ENCODE measurements around the gene SHC1.
"Not testable (repeated sequence)": the region's sequence is repeated elsewhere in the genome, so short reads cannot be mapped to it uniquely, and the experiment has no call there.

The SHC1 gene

DNA sequence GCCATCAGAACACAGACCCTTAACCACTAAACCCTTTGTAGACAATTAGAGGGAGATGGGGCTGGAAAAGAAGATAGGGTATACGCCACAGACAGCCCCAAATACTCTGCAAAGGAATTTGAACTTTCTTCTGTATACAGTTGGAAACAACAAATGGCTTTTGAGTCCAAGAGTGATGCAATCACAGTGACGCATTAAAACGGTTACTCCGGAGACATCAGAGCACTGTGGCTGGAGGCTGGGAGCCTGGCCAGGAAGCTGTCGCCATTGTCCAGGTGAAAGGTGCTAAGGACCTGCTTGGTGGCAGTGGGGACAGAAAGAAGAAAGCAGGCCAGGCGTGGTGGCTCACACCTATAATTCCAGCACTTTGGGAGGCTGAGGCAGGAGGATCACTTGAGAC lies 16.8 kb upstream of the SHC1 start:
- DNase-seq (ENCODE audit: extremely low spot score) = no peak
- ChIA-PET CTCF (no interaction called here), POLR2A (interaction anchor here (1.1 to 1.9 kb wide), 2 partner anchors 12 to 30 kb away, joined by 3 to 5 read pairs; no protein-coding TSS in a partner anchor)
- TF ChIP-seq ARNT (IDR thresholded peaks at IDR 0.05) = no peak
- no peak for TF ChIP-seq LEF1 (IDR thresholded peaks at IDR 0.05; ENCODE audit: borderline replicate concordance)
- TF ChIP-seq, protein P1, sequence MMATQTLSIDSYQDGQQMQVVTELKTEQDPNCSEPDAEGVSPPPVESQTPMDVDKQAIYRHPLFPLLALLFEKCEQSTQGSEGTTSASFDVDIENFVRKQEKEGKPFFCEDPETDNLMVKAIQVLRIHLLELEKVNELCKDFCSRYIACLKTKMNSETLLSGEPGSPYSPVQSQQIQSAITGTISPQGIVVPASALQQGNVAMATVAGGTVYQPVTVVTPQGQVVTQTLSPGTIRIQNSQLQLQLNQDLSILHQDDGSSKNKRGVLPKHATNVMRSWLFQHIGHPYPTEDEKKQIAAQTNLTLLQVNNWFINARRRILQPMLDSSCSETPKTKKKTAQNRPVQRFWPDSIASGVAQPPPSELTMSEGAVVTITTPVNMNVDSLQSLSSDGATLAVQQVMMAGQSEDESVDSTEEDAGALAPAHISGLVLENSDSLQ (IDR thresholded peaks at IDR 0.05) = no peak
- no peak for TF ChIP-seq L3MBTL2 (conservative IDR thresholded peaks at IDR 0.05)
- no peak for TF ChIP-seq FOXA1 (IDR thresholded peaks at IDR 0.05)
- no peak for TF ChIP-seq ELF4 (IDR thresholded peaks at IDR 0.05)
- no peak for TF ChIP-seq ZNF384 (IDR thresholded peaks at IDR 0.05)
- no peak for TF ChIP-seq HDGF (IDR thresholded peaks at IDR 0.05; ENCODE audit: borderline replicate concordance)
- no peak for TF ChIP-seq FOXM1 (IDR thresholded peaks at IDR 0.05; ENCODE audit: borderline replicate concordance)
- no peak for TF ChIP-seq TARDBP (IDR thresholded peaks at IDR 0.05)
- no peak for TF ChIP-seq FOXK2 (IDR thresholded peaks at IDR 0.05)
- TF ChIP-seq SP1 (IDR thresholded peaks at IDR 0.05) = no peak

DNA sequence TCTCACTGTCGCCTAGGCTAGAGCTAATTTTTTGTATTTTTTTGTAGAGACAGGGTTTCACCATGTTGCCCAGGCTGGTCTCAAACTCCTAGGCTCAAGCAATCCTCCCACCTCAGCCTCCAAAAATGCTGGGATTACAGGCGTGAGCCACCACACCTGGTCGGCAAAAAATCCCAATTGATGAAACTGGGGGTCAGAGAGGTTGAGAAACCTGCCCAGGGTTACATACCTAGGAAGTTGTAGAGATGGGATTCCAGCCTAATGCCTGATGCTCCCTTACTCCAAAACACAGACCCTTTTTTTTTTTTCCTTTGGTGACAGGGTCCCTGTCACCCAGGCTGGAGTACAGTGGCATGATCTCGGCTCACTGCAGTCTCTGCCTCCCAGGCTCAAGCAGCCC lies 16.2 kb upstream of the SHC1 start:
- POLR2A ChIA-PET; CTCF ChIA-PET; DNase-seq (ENCODE audit: extremely low spot score): not testable (repeated sequence)

DNA sequence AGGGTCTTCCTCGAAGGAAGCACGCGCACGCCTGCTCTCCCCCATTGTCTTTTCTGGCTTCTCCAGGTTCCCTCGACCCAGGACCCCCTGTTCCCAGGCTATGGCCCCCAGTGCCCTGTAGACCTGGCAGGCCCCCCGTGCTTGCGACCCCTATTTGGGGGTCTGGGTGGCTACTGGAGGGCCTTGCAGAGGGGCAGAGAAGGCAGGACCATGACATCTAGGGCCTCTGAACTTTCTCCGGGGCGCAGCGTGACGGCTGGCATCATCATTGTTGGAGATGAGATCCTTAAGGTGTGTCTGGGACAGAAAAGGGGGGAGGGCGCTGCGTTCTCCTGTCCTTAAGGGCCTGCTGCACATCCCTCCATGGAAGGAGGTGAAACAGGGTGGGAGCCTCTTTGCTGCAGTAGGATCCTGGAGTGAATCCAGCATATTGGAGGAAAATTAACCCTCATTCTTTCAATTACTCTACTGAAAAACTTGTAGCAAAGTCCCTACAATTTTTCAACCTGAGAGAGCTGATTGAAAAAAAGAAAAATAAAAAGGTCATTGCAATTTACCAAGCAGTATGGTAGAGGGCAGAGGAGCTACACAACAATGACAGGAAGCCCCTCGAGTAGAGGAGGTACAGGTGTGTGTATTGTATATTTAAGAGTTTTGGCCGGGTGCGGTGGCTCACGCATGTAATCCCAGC lies 13.4 kb upstream of the SHC1 start:
- DNase-seq (ENCODE audit: extremely low spot score) = no peak
- CTCF ChIA-PET = interaction anchor here (0.9 to 2.9 kb wide), 3 partner anchors 11 to 34 kb away, joined by 3 to 26 read pairs (median 7); partner anchors contain the start of gene LENEP
- TF ChIP-seq ELF4 (IDR thresholded peaks at IDR 0.05) (no peak), HDGF (IDR thresholded peaks at IDR 0.05; ENCODE audit: borderline replicate concordance) (no peak), NFRKB (IDR thresholded peaks at IDR 0.05) (no peak), ZNF384 (IDR thresholded peaks at IDR 0.05) (no peak), SP1 (IDR thresholded peaks at IDR 0.05) (no peak), FOXA1 (IDR thresholded peaks at IDR 0.05) (no peak), BHLHE40 (IDR thresholded peaks at IDR 0.05; ENCODE audit: borderline replicate concordance) (no peak), L3MBTL2 (conservative IDR thresholded peaks at IDR 0.05) (no peak), FOXM1 (IDR thresholded peaks at IDR 0.05; ENCODE audit: borderline replicate concordance) (no peak), CTBP1 (IDR thresholded peaks at IDR 0.05; ENCODE audit: borderline replicate concordance) (no peak), TARDBP (IDR thresholded peaks at IDR 0.05) (no peak), LEF1 (IDR thresholded peaks at IDR 0.05; ENCODE audit: borderline replicate concordance) (no peak)
- TF ChIP-seq, protein P1 (IDR thresholded peaks at IDR 0.05) = no peak
- POLR2A ChIA-PET = interaction anchor here (0.9 to 3.7 kb wide), 14 partner anchors 10 to 92 kb away, joined by 3 to 58 read pairs (median 5); partner anchors contain the start of genes ADAM15, CKS1B, LENEP and PBXIP1

DNA sequence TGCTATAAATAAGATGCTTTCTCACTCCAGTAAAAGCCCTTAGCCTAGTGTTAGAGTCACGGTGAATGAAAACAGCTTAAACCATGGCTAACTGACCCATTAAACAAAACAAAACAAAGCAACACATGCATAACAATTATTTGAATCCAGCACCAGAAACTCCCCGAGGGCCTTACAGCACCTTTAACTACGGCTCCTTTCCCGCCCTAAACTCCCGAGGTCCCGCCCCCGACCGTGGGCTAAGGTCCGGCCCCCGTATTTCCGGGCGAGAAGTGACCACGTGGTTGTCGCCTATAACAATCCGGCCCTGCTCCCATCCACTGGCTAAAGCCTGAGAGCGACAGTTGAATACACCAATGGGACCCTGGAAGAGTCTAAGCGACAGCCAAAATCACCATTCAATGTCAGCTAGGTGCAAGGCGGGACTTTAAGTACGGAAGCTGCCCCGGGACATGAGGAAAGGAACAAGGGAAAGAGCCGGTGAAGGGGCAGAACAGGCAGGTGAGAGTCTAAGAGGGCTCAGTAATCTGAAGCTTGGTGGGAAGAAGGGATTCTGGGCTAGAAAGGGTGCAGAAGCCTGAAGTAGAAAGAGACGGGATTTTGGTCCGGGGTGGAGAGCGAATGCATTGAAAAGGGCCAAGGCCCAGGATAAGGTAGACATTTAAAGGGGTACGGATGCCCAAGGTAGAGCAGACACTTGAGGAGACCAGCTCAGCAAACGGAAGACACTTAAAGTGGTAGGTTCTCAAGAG lies 12.5 kb upstream of the SHC1 start, which contains the start of gene FLAD1:
FLAD1 (plus strand) TSS at position 448 of the 752 bp plus-strand sequence. CDS start 351 bp downstream, outside the sequence.
- POLR2A ChIA-PET = interaction anchor here (0.9 to 3.7 kb wide), 16 partner anchors 11 to 92 kb away, joined by 3 to 58 read pairs (median 4); partner anchors contain the start of genes ADAM15, CKS1B, LENEP and PBXIP1

DNA sequence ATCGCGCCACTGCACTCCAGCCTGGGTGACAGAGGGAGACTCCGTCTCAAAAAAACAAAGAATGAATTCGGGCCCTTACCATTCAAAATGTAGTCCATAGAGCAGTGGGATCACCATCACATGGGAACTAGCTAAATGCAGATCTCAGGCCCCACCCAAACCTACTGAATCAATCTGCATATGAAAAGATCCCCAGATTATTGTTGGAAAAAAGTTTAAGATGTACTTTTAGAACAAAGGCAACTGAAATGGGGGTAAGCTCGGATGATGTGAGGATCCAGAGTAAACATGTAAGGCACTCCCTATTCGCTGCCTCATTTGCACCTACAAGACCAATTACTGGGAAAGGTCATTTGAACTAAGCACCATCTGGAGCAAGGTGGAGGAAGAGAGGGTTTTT lies 11.8 kb upstream of the SHC1 start:
- no peak for DNase-seq (ENCODE audit: extremely low spot score)
- POLR2A ChIA-PET = interaction anchor here (0.9 to 3.7 kb wide), 14 partner anchors 10 to 26 kb away, joined by 3 to 58 read pairs (median 5); partner anchors contain the start of genes CKS1B, LENEP, PBXIP1 and PYGO2
- CTCF ChIA-PET = interaction anchor here (0.6 to 2.9 kb wide), 4 partner anchors 13 to 109 kb away, joined by 3 to 26 read pairs (median 10); partner anchors contain the start of gene LENEP
- TF ChIP-seq CTBP1 (IDR thresholded peaks at IDR 0.05; ENCODE audit: borderline replicate concordance) (no peak), NFRKB (IDR thresholded peaks at IDR 0.05) (no peak), L3MBTL2 (conservative IDR thresholded peaks at IDR 0.05) (no peak), FOXK2 (IDR thresholded peaks at IDR 0.05) (no peak), SP1 (IDR thresholded peaks at IDR 0.05) (no peak), SUZ12 (IDR thresholded peaks at IDR 0.05) (no peak), FOXM1 (IDR thresholded peaks at IDR 0.05; ENCODE audit: borderline replicate concordance) (no peak), TARDBP (IDR thresholded peaks at IDR 0.05) (no peak)
- TF ChIP-seq, protein P1 (IDR thresholded peaks at IDR 0.05) = no peak

More for the DNA sequence above, 12.5 kb upstream of the SHC1 start, which contains the start of gene FLAD1:
- DNase-seq (ENCODE audit: extremely low spot score) = peak; percentile 99
- TF ChIP-seq FOXA1 (IDR thresholded peaks at IDR 0.05) (no peak), L3MBTL2 (conservative IDR thresholded peaks at IDR 0.05) (peak; percentile 98), SUZ12 (IDR thresholded peaks at IDR 0.05) (no peak), ZNF384 (IDR thresholded peaks at IDR 0.05) (no peak), SP1 (IDR thresholded peaks at IDR 0.05) (no peak), TARDBP (IDR thresholded peaks at IDR 0.05) (no peak), BHLHE40 (IDR thresholded peaks at IDR 0.05; ENCODE audit: borderline replicate concordance) (no peak), FOXM1 (IDR thresholded peaks at IDR 0.05; ENCODE audit: borderline replicate concordance) (peak; percentile 65; the same call in 1 of the 2 replicates), ELF4 (IDR thresholded peaks at IDR 0.05) (peak; percentile 98)
- TF ChIP-seq, protein P1 (IDR thresholded peaks at IDR 0.05) = peak; percentile 100
- CTCF ChIA-PET = interaction anchor here (0.9 to 2.9 kb wide), 5 partner anchors 12 to 39 kb away, joined by 3 to 26 read pairs (median 7); partner anchors contain the start of gene LENEP

Measured in HEK293T (cell line).